Endothelial cell of umbilical vein (primary cell): ENCODE measurements around the gene ATP2A2. TPM values are rescaled to one million over a fixed set of nuclear protein-coding genes. Genes with fewer than 3 reads are reported as not detected.

Experiments
- BruUV-seq: library from RNA; stranded (reverse); fragments of 400-500 nt; replicated peaks from 2 replicates; lab custom pipeline; 2021; lab: Mats Ljungman, UMichigan
- CTCF ChIA-PET: fragments of 300-600, 350-600 bp; sonication (Branson Sonifier 250); formaldehyde crosslinking; loops from one replicate; lab custom pipeline; 2021; ENCODE audit warnings: antibody characterized with exemption, inconsistent platforms; lab: Charles Lee
- POLR2A ChIA-PET: fragments of 300-600, 350-600 bp; sonication (Branson Sonifier 250); formaldehyde crosslinking; loops from one replicate; lab custom pipeline; 2021; ENCODE audit warnings: antibody characterized with exemption, inconsistent platforms; lab: Charles Lee
- DNase-seq: peaks from one replicate; pipeline ENCODE4 v3.0.0-alpha.2; 2011; ENCODE audit warnings: low read depth, low spot score
- FAIRE-seq: peaks from 2 replicates; lab custom pipeline; 2011; peaks lifted over from hg19 to GRCh38; lab: Jason Lieb, UNC
- H2AFZ ChIP-seq: 2 replicates; pipeline ENCODE4 v1.6.0; 2012; ENCODE audit warnings: low read depth, low read length, control low read depth, inconsistent platforms
- H3K27ac ChIP-seq: 2 replicates; pipeline ENCODE4 v1.5.1; 2011; ENCODE audit warnings: low read depth, mild to moderate bottlenecking, control low read depth, low read length, moderate library complexity; ENCODE audit not compliant: insufficient read depth
- H3K27me3 ChIP-seq, 2 experiments: 2 replicates each; pipeline versions ENCODE4 v1.6.0 to v1.6.1; 2011; ENCODE audit warnings: low read length in 2 of 2, mixed read lengths in 1 of 2; ENCODE audit not compliant: control insufficient read depth in 2 of 2, insufficient read depth in 2 of 2
- H3K36me3 ChIP-seq, 2 experiments: 2 replicates in 1 of 2; 3 replicates in 1 of 2; pipeline ENCODE4 v1.5.1; 2011; ENCODE audit warnings: low read length in 2 of 2, mild to moderate bottlenecking in 1 of 2, moderate library complexity in 1 of 2; ENCODE audit not compliant: control insufficient read depth in 2 of 2, insufficient read depth in 2 of 2; ENCODE audit errors: extremely low read depth in 1 of 2
- H3K4me1 ChIP-seq: 3 replicates; pipeline ENCODE4 v1.5.1; 2011; ENCODE audit warnings: mild to moderate bottlenecking, low read length; ENCODE audit not compliant: control insufficient read depth, insufficient read depth; ENCODE audit errors: extremely low read depth
- H3K4me2 ChIP-seq: 2 replicates; pipeline ENCODE4 v1.6.1; 2011; ENCODE audit warnings: low read length, control low read depth, mixed read lengths; ENCODE audit not compliant: insufficient read depth
- H3K4me3 ChIP-seq, 3 experiments: fragments of 200-600 bp in 1 of 3; sonication (generic), shearing (Covaris generic) in 1 of 3; replicated peaks in 1 of 3; 2 replicates each; pipeline ENCODE4 v1.5.1; 2011 to 2016; ENCODE audit warnings: control low read depth in 3 of 3, low read length in 3 of 3, mild to moderate bottlenecking in 2 of 3, inconsistent platforms in 1 of 3, low read depth in 1 of 3, moderate library complexity in 1 of 3; ENCODE audit not compliant: insufficient read depth in 1 of 3
- H3K79me2 ChIP-seq: 2 replicates; pipeline ENCODE4 v1.6.0; 2012; ENCODE audit warnings: low read length, inconsistent platforms; ENCODE audit not compliant: control insufficient read depth, insufficient read depth
- H3K9ac ChIP-seq: replicated peaks from 2 replicates; pipeline ENCODE3; 2011; ENCODE audit warnings: low read length, control low read depth; ENCODE audit not compliant: insufficient read depth; ENCODE audit errors: extremely low read depth
- H3K9me1 ChIP-seq: replicated peaks from 3 replicates; pipeline ENCODE4 v1.6.0; 2011; ENCODE audit warnings: mild to moderate bottlenecking, low read length; ENCODE audit not compliant: control insufficient read depth, insufficient read depth; ENCODE audit errors: extremely low read depth
- H3K9me3 ChIP-seq: replicated peaks from 2 replicates; pipeline ENCODE4 v1.5.1; 2012; ENCODE audit warnings: low read length, inconsistent platforms; ENCODE audit not compliant: control insufficient read depth, insufficient read depth
- H4K20me1 ChIP-seq: replicated peaks from 2 replicates; pipeline ENCODE3; 2011; ENCODE audit warnings: mild to moderate bottlenecking, low read length; ENCODE audit not compliant: control insufficient read depth, insufficient read depth; ENCODE audit errors: extremely low read depth
- FOS ChIP-seq: IDR thresholded peaks from 2 replicates; pipeline ENCODE4 v1.6.1; 2011; ENCODE audit warnings: mild to moderate bottlenecking, low read length, moderate library complexity, borderline replicate concordance; ENCODE audit not compliant: insufficient read depth
- JUN ChIP-seq: IDR thresholded peaks from 2 replicates; pipeline ENCODE4 v1.6.1; 2011; ENCODE audit warnings: borderline replicate concordance, low read depth; ENCODE audit not compliant: insufficient read length, insufficient read depth
- MYC ChIP-seq: IDR thresholded peaks from one replicate; pipeline ENCODE4 v1.6.1; 2011; ENCODE audit warnings: mild to moderate bottlenecking, low read depth, low read length
- POLR2A ChIP-seq: IDR thresholded peaks from 2 replicates; pipeline ENCODE4 v1.6.1; 2012; ENCODE audit warnings: low read depth, mild to moderate bottlenecking, control low read depth, low read length
- POLR2AphosphoS5 ChIP-seq: IDR thresholded peaks from 2 replicates; pipeline ENCODE4 v1.6.1; 2012; ENCODE audit warnings: low read depth, mild to moderate bottlenecking, control low read depth, low read length, moderate library complexity; ENCODE audit not compliant: insufficient read depth
- dilution Hi-C: fragments of 300-500 bp; cut with MboI; formaldehyde crosslinking; loops from one replicate; pipeline ENCODE4 v1.15.0; 2019; ENCODE audit warnings: low sequenced_read_pairs; ENCODE audit not compliant: extremely low pct_ligation_motif_present
- intact Hi-C: fragments of 100-400 bp; cut with micrococcal nuclease; formaldehyde crosslinking; loops from one replicate; pipeline ENCODE4 v1.10.0; 2022
- polyA plus RNA-seq, 4 experiments: library from polyadenylated mRNA; depleted of rRNA in 3 of 4; stranded (reverse) in 3 of 4; unstranded in 1 of 4; fragments of >200 nt; gene quantifications; 2 replicates each; pipeline versions ENCODE4 v1.2.1 to v1.2.3, GENCODE V29; 2011 to 2012; ENCODE audit warnings: missing spikeins in 1 of 4
- total RNA-seq: library from RNA; stranded (reverse); gene quantifications from 2 replicates; pipeline ENCODE4 v1.2.3, GENCODE V29; 2021
- TF ChIP-seq, protein P1 (sequence below): IDR thresholded peaks from 2 replicates; pipeline ENCODE4 v1.6.1; 2011; ENCODE audit not compliant: insufficient read depth, insufficient read length
- TF ChIP-seq, protein P2 (sequence below), 2 donors: IDR thresholded peaks; 1 replicate in 1 of 2; 2 replicates in 1 of 2; pipeline ENCODE4 v1.5.1; 2011; ENCODE audit warnings: low read length in 2 of 2, mild to moderate bottlenecking in 2 of 2, moderate library complexity in 2 of 2, control low read depth in 1 of 2, inconsistent platforms in 1 of 2, low read depth in 1 of 2; ENCODE audit not compliant: insufficient read depth in 1 of 2; ENCODE audit errors: extremely low read depth in 1 of 2

Gene ATP2A2
- total and polyA plus RNA-seq, 2 donors (not counting 3 experiments of a cell fraction or from before 2014, with no cell fraction given) = 102 to 239 TPM

DNA sequence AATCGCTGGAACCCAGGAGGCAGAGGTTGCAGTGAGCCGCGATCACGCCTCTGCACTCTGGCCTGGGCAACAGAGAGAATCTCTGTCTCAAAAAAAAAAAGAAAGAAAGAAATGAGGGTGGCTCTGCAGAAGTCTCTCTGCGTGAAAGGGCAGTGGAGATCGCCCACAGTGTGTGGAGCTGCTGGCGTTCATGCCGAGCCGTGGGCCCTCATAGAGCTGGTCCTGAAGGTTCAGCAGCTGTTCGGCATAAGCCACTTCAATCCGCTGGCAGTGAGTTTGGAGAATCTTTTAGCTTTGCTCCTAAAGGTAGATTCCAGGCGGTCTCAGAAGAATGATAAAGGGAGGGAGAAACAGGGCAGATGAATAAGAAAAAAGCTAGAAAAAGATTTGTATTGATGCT, 36.7 kb upstream of the ATP2A2 start:
- no peaks in the 10 kb centered on the region for H3K27me3 ChIP-seq
- no peaks in the 10 kb centered on the region for H4K20me1 ChIP-seq
- no peak for TF ChIP-seq MYC
- TF ChIP-seq, protein P1, sequence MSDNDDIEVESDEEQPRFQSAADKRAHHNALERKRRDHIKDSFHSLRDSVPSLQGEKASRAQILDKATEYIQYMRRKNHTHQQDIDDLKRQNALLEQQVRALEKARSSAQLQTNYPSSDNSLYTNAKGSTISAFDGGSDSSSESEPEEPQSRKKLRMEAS = no peak
- TF ChIP-seq JUN = no peak
- no peak for TF ChIP-seq POLR2A
- TF ChIP-seq, protein P2, sequence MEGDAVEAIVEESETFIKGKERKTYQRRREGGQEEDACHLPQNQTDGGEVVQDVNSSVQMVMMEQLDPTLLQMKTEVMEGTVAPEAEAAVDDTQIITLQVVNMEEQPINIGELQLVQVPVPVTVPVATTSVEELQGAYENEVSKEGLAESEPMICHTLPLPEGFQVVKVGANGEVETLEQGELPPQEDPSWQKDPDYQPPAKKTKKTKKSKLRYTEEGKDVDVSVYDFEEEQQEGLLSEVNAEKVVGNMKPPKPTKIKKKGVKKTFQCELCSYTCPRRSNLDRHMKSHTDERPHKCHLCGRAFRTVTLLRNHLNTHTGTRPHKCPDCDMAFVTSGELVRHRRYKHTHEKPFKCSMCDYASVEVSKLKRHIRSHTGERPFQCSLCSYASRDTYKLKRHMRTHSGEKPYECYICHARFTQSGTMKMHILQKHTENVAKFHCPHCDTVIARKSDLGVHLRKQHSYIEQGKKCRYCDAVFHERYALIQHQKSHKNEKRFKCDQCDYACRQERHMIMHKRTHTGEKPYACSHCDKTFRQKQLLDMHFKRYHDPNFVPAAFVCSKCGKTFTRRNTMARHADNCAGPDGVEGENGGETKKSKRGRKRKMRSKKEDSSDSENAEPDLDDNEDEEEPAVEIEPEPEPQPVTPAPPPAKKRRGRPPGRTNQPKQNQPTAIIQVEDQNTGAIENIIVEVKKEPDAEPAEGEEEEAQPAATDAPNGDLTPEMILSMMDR (IDR thresholded peaks at IDR 0.05; ENCODE audit: extremely low read depth in 1 of 2, insufficient read depth in 1 of 2, low read depth in 1 of 2, low read length in 2 of 2) = no peak
- no peak for TF ChIP-seq POLR2AphosphoS5
- TF ChIP-seq FOS = no peak
- FAIRE-seq (no peak), DNase-seq (no peak)
- H3K4me1 ChIP-seq = no peaks in the 10 kb centered on the region
- no TSS peak for BruUV-seq
- ChIA-PET CTCF (interaction anchor here (1.0 to 4.6 kb wide), 7 partner anchors 20 to 187 kb away, joined by 3 to 26 read pairs (median 4); no protein-coding TSS in a partner anchor), POLR2A (interaction anchor here (0.7 kb wide), 1 partner anchor 201 kb away, joined by 4 read pairs; no protein-coding TSS in a partner anchor)
- dilution Hi-C loops = no loop called here
- no peak overlapping the region for H2AFZ ChIP-seq
- H3K79me2 ChIP-seq = no peaks in the 10 kb centered on the region
- H3K36me3 ChIP-seq = no peaks in the 10 kb centered on the region
- no peak overlapping the region for H3K4me3 ChIP-seq
- no peak overlapping the region for H3K9ac ChIP-seq
- no peaks in the 10 kb centered on the region for H3K9me1 ChIP-seq
- no peak overlapping the region for H3K4me2 ChIP-seq
- H3K9me3 ChIP-seq = no peaks in the 10 kb centered on the region
- no peak overlapping the region for H3K27ac ChIP-seq
- intact Hi-C loops = no loop called here
